Neural crest cell (in vitro differentiated cells): Measurements from ENCODE around the gene PDXP. TPM values are rescaled to one million over a fixed set of nuclear protein-coding genes. Genes with fewer than 3 reads are reported as not detected.

Experiments used
- DNase-seq: peaks from one replicate; pipeline ENCODE4 v3.0.0; 2021; ENCODE audit warnings: low read depth, mixed read lengths, low spot score
- H3K27ac Mint-ChIP-seq: one replicate; pipeline ENCODE4 v1.8.0; 2021; ENCODE audit warnings: mild to moderate bottlenecking, mixed read lengths; ENCODE audit not compliant: unreplicated experiment
- H3K27me3 Mint-ChIP-seq: 2 replicates; pipeline ENCODE4 v1.8.0; 2021; ENCODE audit warnings: low read depth, mild to moderate bottlenecking, mixed read lengths
- H3K36me3 Mint-ChIP-seq: 2 replicates; pipeline ENCODE4 v1.8.0; 2021; ENCODE audit warnings: low read depth, mild to moderate bottlenecking, mixed read lengths
- H3K4me1 Mint-ChIP-seq: 2 replicates; pipeline ENCODE4 v1.8.0; 2021; ENCODE audit warnings: mixed read lengths
- H3K4me3 Mint-ChIP-seq: one replicate; pipeline ENCODE4 v1.8.0; 2021; ENCODE audit warnings: mild to moderate bottlenecking, mixed read lengths
- H3K9me3 Mint-ChIP-seq: 2 replicates; pipeline ENCODE4 v1.8.0; 2021; ENCODE audit warnings: mixed read lengths
- CTCF ChIP-seq: fragments of 200-600 bp; sonication (generic); conservative IDR thresholded peaks from 2 replicates; pipeline ENCODE4 v1.5.0; 2021; ENCODE audit warnings: antibody characterized with exemption, mild to moderate bottlenecking
- total RNA-seq: library from RNA; stranded (reverse); gene quantifications from 2 replicates; pipeline ENCODE4 v1.2.1, GENCODE V29; 2021

PDXP gene
- total RNA-seq, 1 donor from 2014 or later, result 51.5 TPM

- H3K36me3 Mint-ChIP-seq, result peaks cover 2% of the 10 kb centered on the region
- no peak overlapping the region for H3K4me3 Mint-ChIP-seq
- H3K27me3 Mint-ChIP-seq, result no peaks in the 10 kb centered on the region
- H3K4me1 Mint-ChIP-seq, result peaks cover 5% of the 10 kb centered on the region
- no peak overlapping the region for H3K27ac Mint-ChIP-seq
- no peak for DNase-seq
- no peaks in the 10 kb centered on the region for H3K9me3 Mint-ChIP-seq
- TF ChIP-seq CTCF, result no peak
Observed at GRCh38 chr22:37621352-37621860, 37.1 kb upstream of the PDXP start.

- H3K4me1 Mint-ChIP-seq, result peaks cover 10% of the 10 kb centered on the region
- peak overlapping the region; percentile 65 for H3K27ac Mint-ChIP-seq
- peak; percentile 77 for DNase-seq
- TF ChIP-seq CTCF, result peak; percentile 86
- no peaks in the 10 kb centered on the region for H3K27me3 Mint-ChIP-seq
- peak overlapping the region; percentile 79 for H3K4me3 Mint-ChIP-seq
- H3K36me3 Mint-ChIP-seq, result peaks cover 2% of the 10 kb centered on the region
- H3K9me3 Mint-ChIP-seq, result no peaks in the 10 kb centered on the region
Observed at GRCh38 chr22:37623075-37624016, 35.2 kb upstream of the PDXP start.

- no peak for TF ChIP-seq CTCF
- Mint-ChIP-seq H3K9me3 (no peaks in the 10 kb centered on the region), H3K36me3 (peaks cover 2% of the 10 kb centered on the region), H3K27me3 (no peaks in the 10 kb centered on the region), H3K4me1 (peaks cover 10% of the 10 kb centered on the region), H3K27ac (no peak overlapping the region), H3K4me3 (peak overlapping the region; percentile 79)
- no peak for DNase-seq
Observed at GRCh38 chr22:37624017-37624365, 34.5 kb upstream of the PDXP start.

- Mint-ChIP-seq H3K4me3 (peak overlapping the region; percentile 11), H3K36me3 (peaks cover 2% of the 10 kb centered on the region), H3K27me3 (no peaks in the 10 kb centered on the region), H3K9me3 (no peaks in the 10 kb centered on the region), H3K4me1 (peaks cover 10% of the 10 kb centered on the region), H3K27ac (no peak overlapping the region)
- DNase-seq, result no peak
- no peak for TF ChIP-seq CTCF
Observed at GRCh38 chr22:37624876-37625275, 33.6 kb upstream of the PDXP start.

- Mint-ChIP-seq H3K27ac (no peak overlapping the region), H3K27me3 (no peaks in the 10 kb centered on the region)
- TF ChIP-seq CTCF, result no peak
Observed at GRCh38 chr22:37625737-37626136, 32.8 kb upstream of the PDXP start.

More at GRCh38 chr22:37625737-37626136, 32.8 kb upstream of the PDXP start:
- DNase-seq, result no peak
- Mint-ChIP-seq H3K9me3 (no peaks in the 10 kb centered on the region), H3K4me3 (peak overlapping the region; percentile 11), H3K36me3 (peaks cover 2% of the 10 kb centered on the region), H3K4me1 (peaks cover 10% of the 10 kb centered on the region)
